Prostate gland (tissue), 2 donors: Measurements from ENCODE around the gene CLEC1B. TPM values are rescaled to one million over a fixed set of nuclear protein-coding genes. Genes with fewer than 3 reads are reported as not detected.

Experiments used
- DNase-seq: peaks from one replicate; pipeline ENCODE4 v3.0.0-alpha.2; 2019; ENCODE audit warnings: low spot score
- H3K27ac ChIP-seq, 2 donors: fragments of 200-600 bp; sonication (generic); 2 replicates each; pipeline ENCODE4 v1.5.1; 2017 to 2019
- H3K27me3 ChIP-seq: fragments of 200-600 bp; sonication (generic); replicated peaks from 2 replicates; pipeline ENCODE4 v1.5.1; 2019; ENCODE audit not compliant: insufficient read depth
- H3K36me3 ChIP-seq, 2 donors: fragments of 200-600 bp; sonication (generic); 1 replicate in 1 of 2; 2 replicates in 1 of 2; pipeline versions ENCODE4 v1.5.1 to v1.8.1; 2017 to 2019
- H3K4me1 ChIP-seq: fragments of 200-600 bp; sonication (generic); replicated peaks from 2 replicates; pipeline ENCODE4 v1.5.1; 2019
- H3K4me3 ChIP-seq, 2 donors: fragments of 200-600 bp; sonication (generic); 2 replicates each; pipeline ENCODE4 v1.5.1; 2017 to 2019
- H3K9me3 ChIP-seq: fragments of 200-600 bp; sonication (generic); 2 replicates; pipeline ENCODE4 v1.5.1; 2017
- CTCF ChIP-seq, 4 experiments: fragments of 200-600 bp in 2 of 4; fragments of 450-650 bp in 2 of 4; sonication (generic) in 2 of 4; IDR thresholded peaks; 1 replicate in 3 of 4; 2 replicates in 1 of 4; pipeline ENCODE4 v1.5.1; 2016 to 2019; ENCODE audit warnings: antibody characterized with exemption in 4 of 4, mild to moderate bottlenecking in 2 of 4, moderate library complexity in 2 of 4
- POLR2A ChIP-seq: fragments of 450-650 bp; IDR thresholded peaks from one replicate; pipeline ENCODE4 v1.6.1; 2016; ENCODE audit warnings: antibody characterized with exemption, mild to moderate bottlenecking
- POLR2AphosphoS5 ChIP-seq: sonication (generic); formaldehyde crosslinking; IDR thresholded peaks from one replicate; pipeline ENCODE4 v1.6.1; 2017; ENCODE audit warnings: antibody characterized with exemption
- WGBS: methylation state at CpG from one replicate; pipeline ENCODE4 v1.1.5; 2018; 5-methylcytosine and 5-hydroxymethylcytosine counted together
- intact Hi-C: fragments of 100-400 bp; cut with DNase I; formaldehyde crosslinking; loops from one replicate; pipeline ENCODE4 v1.14.2; 2022
- total RNA-seq, 2 donors: library from RNA; depleted of rRNA; stranded (reverse); fragments of >200 nt; gene quantifications; one replicate each; pipeline ENCODE4 v1.1.0, GENCODE V29; 2016

CLEC1B gene
- total RNA-seq, 2 donors from 2014 or later: 1.5 TPM; not detected in 1

GRCh38 chr12:10025236-10025635 lies 26.3 kb upstream of the CLEC1B start:
- Histone ChIP-seq H3K27ac (no peak overlapping the region), H3K4me3 (no peak overlapping the region), H3K9me3 (no peaks in the 10 kb centered on the region), H3K27me3 (no peaks in the 10 kb centered on the region), H3K36me3 (no peaks in the 10 kb centered on the region), H3K4me1 (no peaks in the 10 kb centered on the region)
- no peak for DNase-seq
- no peak for TF ChIP-seq POLR2A
- no peak for TF ChIP-seq CTCF (IDR thresholded peaks at IDR 0.05)
- TF ChIP-seq POLR2AphosphoS5: no peak
- intact Hi-C loops: no loop called here
- 69% methylated on average over 3 of the region's 3 CpGs for WGBS

- Histone ChIP-seq H3K36me3 (no peaks in the 10 kb centered on the region), H3K27ac (no peak overlapping the region), H3K9me3 (no peaks in the 10 kb centered on the region), H3K4me3 (no peak overlapping the region), H3K4me1 (no peaks in the 10 kb centered on the region), H3K27me3 (no peaks in the 10 kb centered on the region)
- no peak for DNase-seq
- TF ChIP-seq POLR2A (no peak), CTCF (IDR thresholded peaks at IDR 0.05) (no peak), POLR2AphosphoS5 (no peak)
- intact Hi-C loops: no loop called here
- WGBS: 81% methylated on average over 3 of the region's 3 CpGs
These were observed 22.4 kb upstream of the CLEC1B start for GRCh38 chr12:10021342-10021741.

- Histone ChIP-seq H3K36me3 (no peaks in the 10 kb centered on the region), H3K4me1 (no peaks in the 10 kb centered on the region), H3K4me3 (no peak overlapping the region), H3K9me3 (no peaks in the 10 kb centered on the region), H3K27ac (no peak overlapping the region), H3K27me3 (no peaks in the 10 kb centered on the region)
- intact Hi-C loops: no loop called here
- WGBS: 36% methylated on average over 5 of the region's 5 CpGs
- DNase-seq: peak; percentile 15
- TF ChIP-seq POLR2A: no peak
- TF ChIP-seq POLR2AphosphoS5: peak; percentile 57
- TF ChIP-seq CTCF (IDR thresholded peaks at IDR 0.05): no peak
These were observed 19.5 kb upstream of the CLEC1B start for GRCh38 chr12:10018386-10018785.

GRCh38 chr12:10016881-10017280 lies 18.0 kb upstream of the CLEC1B start:
- intact Hi-C loops: no loop called here
- 15% methylated on average over 1 of the region's 1 CpG for WGBS

More at GRCh38 chr12:10016881-10017280, 18.0 kb upstream of the CLEC1B start:
- Histone ChIP-seq H3K4me1 (no peaks in the 10 kb centered on the region), H3K27me3 (no peaks in the 10 kb centered on the region), H3K4me3 (no peak overlapping the region), H3K9me3 (no peaks in the 10 kb centered on the region), H3K36me3 (no peaks in the 10 kb centered on the region), H3K27ac (no peak overlapping the region)
- no peak for TF ChIP-seq POLR2A
- TF ChIP-seq CTCF (IDR thresholded peaks at IDR 0.05): no peak
- TF ChIP-seq POLR2AphosphoS5: no peak
- DNase-seq: no peak
